Large intestine (tissue), 3 donors: ENCODE measurements around the gene SNX20. TPM values are rescaled to one million over a fixed set of nuclear protein-coding genes. Genes with fewer than 3 reads are reported as not detected.

ENCODE experiments used
- DNase-seq, 2 donors: peaks; one replicate each; pipeline versions ENCODE4 v3.0.0 to v3.0.0-alpha.2; 2013
- H3K27ac ChIP-seq: one replicate; pipeline ENCODE4 v1.5.1; 2013; ENCODE audit warnings: low read length
- H3K27me3 ChIP-seq: 2 replicates; pipeline ENCODE4 v1.6.1; 2013; ENCODE audit warnings: low read length; ENCODE audit not compliant: control insufficient read depth, insufficient read depth
- H3K36me3 ChIP-seq: 2 replicates; pipeline ENCODE4 v1.6.1; 2013; ENCODE audit warnings: low read length; ENCODE audit not compliant: control insufficient read depth, insufficient read depth
- H3K4me1 ChIP-seq: one replicate; pipeline ENCODE4 v1.6.1; 2013; ENCODE audit warnings: low read length; ENCODE audit not compliant: control insufficient read depth, insufficient read depth
- H3K4me3 ChIP-seq: one replicate; pipeline ENCODE4 v1.5.1; 2013; ENCODE audit warnings: low read length
- H3K9me3 ChIP-seq: one replicate; pipeline ENCODE4 v1.6.1; 2013; ENCODE audit warnings: mild to moderate bottlenecking, low read depth, low read length, moderate library complexity; ENCODE audit not compliant: control insufficient read depth
- WGBS: methylation state at CpG from one replicate; pipeline ENCODE4 v1.1.5; 2013; ENCODE audit warnings: low lambda C conversion rate; ENCODE audit not compliant: insufficient coverage; 5-methylcytosine and 5-hydroxymethylcytosine counted together
- polyA plus RNA-seq: library from polyadenylated mRNA; unstranded; fragments of 120-200 nt; gene quantifications from one replicate; pipeline ENCODE4 v1.2.1, GENCODE V29; 2013

Gene SNX20
- polyA plus RNA-seq, 1 donor = 2.1 TPM

- WGBS = no CpG with 5 or more reads among the region's 6 CpGs
Measured at GRCh38 chr16:50679676-50680555, 1.2 kb downstream of the SNX20 start.

GRCh38 chr16:50679266-50679665, 1.8 kb downstream of the SNX20 start:
- H3K36me3 ChIP-seq = no peaks in the 10 kb centered on the region
- H3K4me1 ChIP-seq = no peaks in the 10 kb centered on the region
- whole genome bisulfite sequencing = no CpG with 5 or more reads among the region's 14 CpGs
- no peaks in the 10 kb centered on the region for H3K9me3 ChIP-seq
- H3K27ac ChIP-seq = no peak overlapping the region
- DNase-seq = no peak
- peaks cover 2% of the 10 kb centered on the region for H3K27me3 ChIP-seq
- no peak overlapping the region for H3K4me3 ChIP-seq

More at GRCh38 chr16:50679676-50680555, 1.2 kb downstream of the SNX20 start:
- H3K4me1 ChIP-seq = no peaks in the 10 kb centered on the region
- no peak for DNase-seq
- no peak overlapping the region for H3K27ac ChIP-seq
- no peaks in the 10 kb centered on the region for H3K27me3 ChIP-seq
- H3K9me3 ChIP-seq = no peaks in the 10 kb centered on the region
- H3K4me3 ChIP-seq = no peak overlapping the region
- no peaks in the 10 kb centered on the region for H3K36me3 ChIP-seq

- H3K4me1 ChIP-seq = no peaks in the 10 kb centered on the region
- H3K27ac ChIP-seq = no peak overlapping the region
- peaks cover 5% of the 10 kb centered on the region for H3K9me3 ChIP-seq
- peaks cover 8% of the 10 kb centered on the region for H3K27me3 ChIP-seq
- H3K36me3 ChIP-seq = no peaks in the 10 kb centered on the region
- no CpG with 5 or more reads among the region's 3 CpGs for WGBS
- no peak for DNase-seq
- no peak overlapping the region for H3K4me3 ChIP-seq
Measured at GRCh38 chr16:50678531-50678930, 2.6 kb downstream of the SNX20 start.

DNA sequence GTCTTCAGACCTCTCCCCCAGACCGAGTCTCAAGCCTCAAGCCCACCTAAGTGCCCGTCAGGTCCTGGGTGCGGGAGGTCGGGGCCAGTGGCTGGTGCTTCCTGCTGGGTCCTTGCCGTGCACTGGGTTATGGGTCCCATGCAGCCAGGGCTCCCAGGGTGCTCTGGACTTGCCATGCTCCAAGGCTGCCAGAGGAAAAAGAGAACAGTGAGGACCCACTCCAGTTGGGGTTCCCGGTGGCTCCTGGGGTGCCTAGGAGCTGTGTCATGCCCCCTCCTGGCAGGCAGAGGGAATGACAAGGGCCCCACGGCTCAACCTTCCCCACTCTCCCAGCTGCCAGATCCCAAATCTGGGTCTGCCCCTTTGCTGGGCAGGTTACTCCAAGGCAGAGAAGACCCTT, 3.8 kb downstream of the SNX20 start:
- DNase-seq = no peak
- Histone ChIP-seq H3K36me3 (no peaks in the 10 kb centered on the region), H3K4me3 (no peak overlapping the region), H3K9me3 (peaks cover 15% of the 10 kb centered on the region), H3K27ac (no peak overlapping the region), H3K27me3 (peaks cover 14% of the 10 kb centered on the region), H3K4me1 (no peaks in the 10 kb centered on the region)
- WGBS = 80% methylated on average over 1 of the region's 7 CpGs

- 63% methylated on average over 2 of the region's 9 CpGs for WGBS
- H3K4me3 ChIP-seq = no peak overlapping the region
- H3K36me3 ChIP-seq = no peaks in the 10 kb centered on the region
- peaks cover 19% of the 10 kb centered on the region for H3K9me3 ChIP-seq
- H3K27ac ChIP-seq = no peak overlapping the region
- no peak for DNase-seq
- H3K27me3 ChIP-seq = peaks cover 14% of the 10 kb centered on the region
- H3K4me1 ChIP-seq = no peaks in the 10 kb centered on the region
Measured at GRCh38 chr16:50676684-50677225, 4.4 kb downstream of the SNX20 start.

DNA sequence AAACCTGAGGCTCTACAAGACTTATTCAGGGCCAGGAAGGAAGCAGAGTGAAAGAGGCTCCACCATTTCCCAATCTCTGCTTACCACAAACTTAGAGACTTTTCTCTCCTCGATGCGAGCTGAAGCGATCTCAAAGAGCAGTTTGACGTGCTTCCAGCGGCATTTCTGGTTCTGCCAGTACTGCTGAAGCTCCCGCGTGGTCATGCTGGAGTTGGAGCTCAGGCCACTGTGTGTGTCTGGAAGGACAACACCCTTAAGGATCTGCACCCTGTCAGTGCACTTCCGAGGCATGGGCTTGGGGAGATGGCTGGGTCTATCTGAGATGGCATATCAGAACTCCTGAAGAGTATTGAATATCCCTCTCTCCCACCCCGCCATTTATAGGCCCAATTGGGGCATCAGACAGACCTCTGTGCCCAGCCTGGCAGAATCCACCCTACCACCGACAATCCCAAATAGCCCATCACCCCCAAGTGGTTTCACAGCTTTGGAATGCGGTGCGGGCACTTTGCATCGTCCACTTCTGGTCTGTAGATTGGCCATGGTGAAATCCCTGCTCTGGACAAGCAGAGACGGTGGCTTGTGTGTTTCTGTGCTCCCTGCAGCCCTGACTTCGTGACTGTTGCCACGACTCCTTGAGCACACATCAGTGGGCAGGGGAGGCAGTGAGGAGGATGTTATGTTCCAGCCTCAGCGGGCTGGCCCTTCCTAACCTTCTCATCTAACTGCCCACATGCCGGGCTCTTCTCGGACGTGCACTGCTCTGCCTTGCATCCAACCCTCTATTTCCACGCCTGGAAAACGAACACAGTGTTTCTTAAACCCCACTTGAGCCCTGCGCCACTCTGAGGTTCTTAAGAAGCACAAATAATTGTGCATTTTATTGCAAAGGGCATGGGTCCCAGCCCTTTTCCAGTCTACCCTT, 5.2 kb downstream of the SNX20 start:
- Histone ChIP-seq H3K36me3 (no peaks in the 10 kb centered on the region), H3K4me1 (no peaks in the 10 kb centered on the region), H3K4me3 (no peak overlapping the region), H3K27ac (no peak overlapping the region), H3K9me3 (peaks cover 21% of the 10 kb centered on the region), H3K27me3 (peaks cover 14% of the 10 kb centered on the region)
- WGBS = no CpG with 5 or more reads among the region's 23 CpGs
- no peak for DNase-seq

DNA sequence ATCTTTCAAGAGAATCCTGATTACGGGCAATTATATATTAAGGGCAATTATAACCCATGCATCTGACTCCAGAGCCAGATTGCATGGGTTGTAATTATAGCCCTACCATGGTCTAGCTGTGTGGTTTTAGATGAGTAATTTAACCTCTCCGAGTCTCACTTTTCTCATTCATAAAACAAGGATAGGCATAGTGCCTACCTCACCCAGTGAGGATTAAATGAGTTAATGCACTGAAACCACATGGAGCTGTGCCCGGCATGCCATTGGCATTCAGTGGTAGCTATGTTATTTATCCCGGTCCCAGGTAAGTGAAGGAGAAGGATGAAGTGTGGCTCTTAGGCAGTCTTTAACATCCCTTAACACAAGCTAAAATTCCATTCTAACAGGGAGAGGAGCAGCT, 6.3 kb downstream of the SNX20 start:
- no peaks in the 10 kb centered on the region for H3K36me3 ChIP-seq

DNA sequence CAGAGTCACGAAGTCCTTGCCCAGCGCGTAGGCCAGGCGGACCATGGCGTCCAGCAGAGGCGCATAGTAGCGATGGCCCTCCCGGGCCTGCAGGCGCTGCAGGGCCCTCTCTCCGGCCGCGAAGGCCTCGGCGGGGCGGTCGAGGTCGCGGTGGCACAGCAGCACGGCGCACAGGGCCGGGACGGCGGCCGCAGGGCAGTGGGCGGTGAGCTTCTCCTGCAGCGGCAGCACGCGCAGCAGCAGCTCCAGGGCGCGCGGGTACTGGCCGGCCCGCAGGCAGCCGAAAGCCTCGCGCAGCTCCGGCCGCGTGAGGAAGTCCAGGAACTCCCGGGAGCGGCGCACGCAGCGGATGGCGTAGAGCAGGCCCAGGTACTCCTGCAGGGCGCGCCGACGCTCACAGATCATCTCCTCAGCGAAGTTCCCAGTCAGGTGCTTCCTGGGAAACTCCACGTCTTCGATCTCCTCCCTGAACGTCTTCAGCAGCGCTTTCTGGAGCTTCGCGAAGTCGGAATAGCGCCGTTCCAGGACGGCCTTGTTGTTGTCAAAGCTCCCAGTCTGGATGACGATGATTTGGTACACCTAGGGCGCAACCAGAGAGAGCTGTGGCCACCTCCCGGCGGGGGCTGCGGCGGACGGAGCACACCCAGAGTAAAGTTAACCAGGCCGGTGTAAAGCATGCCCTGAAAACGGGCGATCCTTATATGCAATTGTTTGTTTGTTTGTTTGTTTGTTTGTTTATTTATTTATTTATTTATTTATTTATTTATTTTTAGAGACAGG, 7.4 kb downstream of the SNX20 start:
- DNase-seq = no peak
- WGBS = 80% methylated on average over 1 of the region's 70 CpGs
- H3K4me1 ChIP-seq = peaks cover 3% of the 10 kb centered on the region
- H3K9me3 ChIP-seq = peaks cover 21% of the 10 kb centered on the region
- no peak overlapping the region for H3K27ac ChIP-seq
- H3K27me3 ChIP-seq = peaks cover 14% of the 10 kb centered on the region
- H3K4me3 ChIP-seq = no peak overlapping the region
- H3K36me3 ChIP-seq = no peaks in the 10 kb centered on the region

More for the DNA sequence above, 6.3 kb downstream of the SNX20 start:
- no peak for DNase-seq
- peaks cover 14% of the 10 kb centered on the region for H3K27me3 ChIP-seq
- no peaks in the 10 kb centered on the region for H3K4me1 ChIP-seq
- no peak overlapping the region for H3K27ac ChIP-seq
- H3K9me3 ChIP-seq = peaks cover 21% of the 10 kb centered on the region
- H3K4me3 ChIP-seq = no peak overlapping the region
- WGBS = 50% methylated on average over 1 of the region's 4 CpGs

DNA sequence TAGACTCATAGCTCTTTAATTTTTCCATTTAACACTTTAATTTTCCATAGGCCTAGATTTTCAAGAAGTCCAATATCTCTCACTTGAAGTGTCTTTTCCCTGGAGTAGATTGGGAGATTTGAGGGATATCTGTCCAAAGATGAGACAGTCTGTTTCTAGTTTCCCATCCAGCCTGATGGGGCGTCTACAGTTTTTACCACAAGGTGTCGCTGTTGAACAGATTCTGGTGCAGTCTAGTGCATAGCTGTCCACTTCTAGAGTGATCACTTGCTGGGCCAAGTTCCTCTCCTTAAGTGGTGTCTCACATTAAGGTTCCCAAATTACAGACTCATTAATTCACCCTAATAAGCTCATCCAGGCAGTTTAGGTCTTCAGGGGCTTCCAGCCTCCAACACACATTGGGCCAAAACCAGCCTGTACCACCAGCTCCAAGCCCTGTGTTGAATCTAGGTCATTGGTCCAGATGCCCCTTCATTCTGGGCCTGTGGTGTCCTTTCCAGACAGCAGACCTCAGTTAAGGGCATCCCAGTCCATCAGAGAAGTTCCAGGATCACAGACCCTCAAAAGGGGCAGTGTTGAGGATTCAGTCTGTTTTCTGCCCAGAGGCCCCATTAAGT, 9.4 kb downstream of the SNX20 start:
- peaks cover 14% of the 10 kb centered on the region for H3K27me3 ChIP-seq
- WGBS = no CpG with 5 or more reads among the region's 2 CpGs
- H3K4me3 ChIP-seq = no peak overlapping the region
- H3K4me1 ChIP-seq = peaks cover 7% of the 10 kb centered on the region
- no peak overlapping the region for H3K27ac ChIP-seq
- no peaks in the 10 kb centered on the region for H3K36me3 ChIP-seq
- peaks cover 21% of the 10 kb centered on the region for H3K9me3 ChIP-seq
- no peak for DNase-seq
